GM23248 (cell line): ENCODE measurements around the gene OSR1. TPM values are rescaled to one million over a fixed set of nuclear protein-coding genes. Genes with fewer than 3 reads are reported as not detected.

Source experiments
- DNase-seq: peaks from one replicate; pipeline ENCODE4 v3.0.0-alpha.2; 2015
- H2AFZ ChIP-seq: fragments of 200-600 bp; sonication (generic); 2 replicates; pipeline ENCODE4 v1.6.1; 2016; ENCODE audit warnings: antibody characterized with exemption
- H3F3A ChIP-seq: fragments of 200-600 bp; sonication (generic); 2 replicates; pipeline ENCODE4 v1.6.1; 2016; ENCODE audit warnings: mild to moderate bottlenecking, antibody characterized with exemption, mixed run types; ENCODE audit not compliant: insufficient read depth
- H3K27ac ChIP-seq: fragments of 200-600 bp; sonication (generic); 2 replicates; pipeline ENCODE4 v1.5.1; 2016; ENCODE audit warnings: mild to moderate bottlenecking
- H3K27me3 ChIP-seq: fragments of 200-600 bp; sonication (generic); replicated peaks from 2 replicates; pipeline ENCODE4 v1.6.1; 2016; ENCODE audit warnings: mild to moderate bottlenecking; ENCODE audit not compliant: insufficient read depth
- H3K36me3 ChIP-seq: fragments of 200-600 bp; sonication (generic); 2 replicates; pipeline ENCODE4 v1.6.1; 2016; ENCODE audit warnings: low read depth, mild to moderate bottlenecking
- H3K4me1 ChIP-seq: fragments of 200-600 bp; sonication (generic); 2 replicates; pipeline ENCODE4 v1.6.1; 2016; ENCODE audit warnings: mild to moderate bottlenecking; ENCODE audit not compliant: insufficient read depth
- H3K4me2 ChIP-seq: fragments of 200-600 bp; sonication (generic); one replicate; pipeline ENCODE4 v1.6.1; 2016; ENCODE audit warnings: mild to moderate bottlenecking; ENCODE audit not compliant: unreplicated experiment
- H3K4me3 ChIP-seq: fragments of 200-600 bp; sonication (generic); 2 replicates; pipeline ENCODE4 v1.5.1; 2016; ENCODE audit warnings: mild to moderate bottlenecking
- H3K79me2 ChIP-seq: fragments of 200-600 bp; sonication (generic); 2 replicates; pipeline ENCODE4 v1.6.1; 2016; ENCODE audit warnings: mild to moderate bottlenecking; ENCODE audit not compliant: insufficient read depth
- H3K9ac ChIP-seq: fragments of 200-600 bp; sonication (generic); 2 replicates; pipeline ENCODE4 v1.6.1; 2016; ENCODE audit warnings: mild to moderate bottlenecking
- H3K9me2 ChIP-seq: fragments of 200-600 bp; sonication (generic); 2 replicates; pipeline ENCODE4 v1.6.1; 2016; ENCODE audit warnings: mixed run types, mild to moderate bottlenecking, moderate library complexity; ENCODE audit not compliant: insufficient read depth
- H3K9me3 ChIP-seq: fragments of 200-600 bp; sonication (generic); one replicate; pipeline ENCODE4 v1.6.1; 2017; ENCODE audit warnings: low read depth
- H4K20me1 ChIP-seq: fragments of 200-600 bp; sonication (generic); 2 replicates; pipeline ENCODE4 v1.6.0; 2016; ENCODE audit not compliant: insufficient read depth
- EZH2 ChIP-seq: fragments of 200-600 bp; sonication (generic); IDR thresholded peaks from 2 replicates; pipeline ENCODE4 v1.6.1; 2018; ENCODE audit warnings: antibody characterized with exemption, mild to moderate bottlenecking; ENCODE audit not compliant: insufficient read depth, poor library complexity, severe bottlenecking
- EZH2phosphoT487 ChIP-seq: fragments of 200-600 bp; sonication (generic); IDR thresholded peaks from 2 replicates; pipeline ENCODE4 v1.6.1; 2018; ENCODE audit warnings: antibody characterized with exemption, moderate library complexity, mild to moderate bottlenecking, low read depth; ENCODE audit not compliant: insufficient read depth
- WGBS, 2 experiments: methylation state at CpG; one replicate each; pipeline ENCODE4 v1.1.6; 2015 to 2017; ENCODE audit warnings: low lambda C conversion rate in 2 of 2, low coverage in 1 of 2; ENCODE audit errors: missing lambda C conversion rate in 2 of 2; 5-methylcytosine and 5-hydroxymethylcytosine counted together
- in situ Hi-C: fragments of 300-500 bp; cut with MboI; formaldehyde crosslinking; loops from 2 replicates; pipeline ENCODE4 v1.15.0; 2020
- polyA plus RNA-seq: library from polyadenylated mRNA; unstranded; fragments of >200 nt; fragmentation: Nextera tagmentation; extraction: Ambion mirVana; gene quantifications from 2 replicates; pipeline ENCODE4 v1.2.1, GENCODE V29; 2016
- total RNA-seq: library from RNA; depleted of rRNA; stranded (reverse); fragments of >200 nt; shearing (Covaris generic); gene quantifications from 2 replicates; pipeline ENCODE4 v1.2.3, GENCODE V29; 2014

The OSR1 gene
- total and polyA plus RNA-seq, 2 experiments from 2014 or later = 16.9 to 21.1 TPM

GRCh38 chr2:19337742-19338141, 20.7 kb downstream of the OSR1 start:
- H3K79me2 ChIP-seq = no peaks in the 10 kb centered on the region
- H3K4me2 ChIP-seq = no peak overlapping the region
- no peak for DNase-seq
- H2AFZ ChIP-seq = no peak overlapping the region
- H3K9me2 ChIP-seq = no peaks in the 10 kb centered on the region
- WGBS, 2 experiments = 91 to 97% methylated on average over 1 of the region's 1 CpG
- no peak for TF ChIP-seq EZH2
- TF ChIP-seq EZH2phosphoT487 = no peak
- no peaks in the 10 kb centered on the region for H4K20me1 ChIP-seq
- no peak overlapping the region for H3K27ac ChIP-seq
- no peaks in the 10 kb centered on the region for H3F3A ChIP-seq
- H3K4me1 ChIP-seq = no peaks in the 10 kb centered on the region
- no peaks in the 10 kb centered on the region for H3K36me3 ChIP-seq
- H3K9me3 ChIP-seq = no peaks in the 10 kb centered on the region
- no peak overlapping the region for H3K9ac ChIP-seq
- in situ Hi-C loops = no loop called here
- H3K4me3 ChIP-seq = no peak overlapping the region
- H3K27me3 ChIP-seq = no peaks in the 10 kb centered on the region

GRCh38 chr2:19337202-19337601, 21.2 kb downstream of the OSR1 start:
- no peaks in the 10 kb centered on the region for H3K36me3 ChIP-seq
- in situ Hi-C loops = no loop called here
- 98 to 100% methylated on average over 1 of the region's 1 CpG for WGBS, 2 experiments
- H3K9me2 ChIP-seq = no peaks in the 10 kb centered on the region
- TF ChIP-seq EZH2 (no peak), EZH2phosphoT487 (no peak)
- H3K9me3 ChIP-seq = no peaks in the 10 kb centered on the region
- no peak overlapping the region for H3K27ac ChIP-seq
- no peaks in the 10 kb centered on the region for H3F3A ChIP-seq
- no peak overlapping the region for H3K4me2 ChIP-seq
- no peak overlapping the region for H2AFZ ChIP-seq
- H3K9ac ChIP-seq = no peak overlapping the region
- no peaks in the 10 kb centered on the region for H3K79me2 ChIP-seq
- no peak for DNase-seq
- no peaks in the 10 kb centered on the region for H3K27me3 ChIP-seq
- H4K20me1 ChIP-seq = no peaks in the 10 kb centered on the region
- no peaks in the 10 kb centered on the region for H3K4me1 ChIP-seq
- H3K4me3 ChIP-seq = no peak overlapping the region

GRCh38 chr2:19336781-19337180, 21.6 kb downstream of the OSR1 start:
- Histone ChIP-seq H3F3A (no peaks in the 10 kb centered on the region), H3K4me1 (no peaks in the 10 kb centered on the region), H3K27me3 (no peaks in the 10 kb centered on the region), H3K9ac (no peak overlapping the region), H3K9me3 (no peaks in the 10 kb centered on the region), H4K20me1 (no peaks in the 10 kb centered on the region), H3K36me3 (no peaks in the 10 kb centered on the region), H3K4me2 (no peak overlapping the region), H3K9me2 (no peaks in the 10 kb centered on the region), H3K27ac (no peak overlapping the region), H3K79me2 (no peaks in the 10 kb centered on the region), H2AFZ (no peak overlapping the region), H3K4me3 (no peak overlapping the region)
- 86 to 89% methylated on average over 3 of the region's 3 CpGs for WGBS, 2 experiments
- in situ Hi-C loops = no loop called here
- DNase-seq = no peak
- TF ChIP-seq EZH2 (no peak), EZH2phosphoT487 (no peak)

GRCh38 chr2:19332503-19332902, 25.9 kb downstream of the OSR1 start:
- Histone ChIP-seq H3K4me2 (no peak overlapping the region), H3K27ac (no peak overlapping the region), H3K27me3 (no peaks in the 10 kb centered on the region), H3K9ac (no peak overlapping the region), H3F3A (no peaks in the 10 kb centered on the region), H3K4me1 (no peaks in the 10 kb centered on the region), H3K9me2 (no peaks in the 10 kb centered on the region; the same call in 1 of the 2 replicates), H2AFZ (no peak overlapping the region), H3K36me3 (no peaks in the 10 kb centered on the region), H4K20me1 (no peaks in the 10 kb centered on the region), H3K9me3 (no peaks in the 10 kb centered on the region), H3K79me2 (no peaks in the 10 kb centered on the region), H3K4me3 (no peak overlapping the region)
- no peak for DNase-seq
- in situ Hi-C loops = no loop called here
- no peak for TF ChIP-seq EZH2phosphoT487
- 44 to 50% methylated on average over 2 of the region's 2 CpGs for WGBS, 2 experiments

- Histone ChIP-seq H3K9me3 (no peaks in the 10 kb centered on the region), H3K27me3 (no peaks in the 10 kb centered on the region), H4K20me1 (no peaks in the 10 kb centered on the region), H3K4me3 (no peak overlapping the region), H3K9me2 (no peaks in the 10 kb centered on the region; the same call in 1 of the 2 replicates), H3K79me2 (no peaks in the 10 kb centered on the region), H2AFZ (no peak overlapping the region), H3F3A (no peaks in the 10 kb centered on the region), H3K27ac (no peak overlapping the region), H3K36me3 (no peaks in the 10 kb centered on the region), H3K4me1 (no peaks in the 10 kb centered on the region), H3K4me2 (no peak overlapping the region), H3K9ac (no peak overlapping the region)
- no peak for DNase-seq
- in situ Hi-C loops = no loop called here
- TF ChIP-seq EZH2 (no peak), EZH2phosphoT487 (no peak)
These were observed 27.0 kb downstream of the OSR1 start for GRCh38 chr2:19331450-19331849.
